EL (cell line): ENCODE measurements around the gene GP9.
"Not testable (repeated sequence)": the region's sequence is repeated elsewhere in the genome, so short reads cannot be mapped to it uniquely, and the experiment has no call there.

Experiments used
- DNase-seq: peaks from one replicate; pipeline ENCODE4 v3.0.0-alpha.2; 2016

The GP9 gene

DNA sequence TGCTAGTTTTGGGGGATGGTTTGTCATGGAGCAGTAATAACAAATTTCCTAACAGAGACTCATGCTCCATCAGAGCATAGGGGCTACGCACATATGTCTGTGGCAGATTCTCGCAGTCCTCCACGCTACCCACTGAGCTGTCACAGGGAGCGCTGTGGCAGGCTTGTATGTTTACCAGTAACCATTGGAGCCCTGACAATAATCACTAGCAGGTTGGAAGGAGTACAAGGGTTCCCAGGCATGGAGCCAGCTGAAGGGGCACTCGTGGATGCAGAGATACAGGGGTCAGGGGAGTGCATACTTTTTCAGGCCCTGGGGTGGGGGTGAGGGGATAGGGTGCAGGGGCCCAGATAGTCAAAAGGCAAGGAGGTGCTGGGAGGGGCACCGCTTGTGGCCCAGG lies 7.9 kb upstream of the GP9 start:
- no peak for DNase-seq

DNA sequence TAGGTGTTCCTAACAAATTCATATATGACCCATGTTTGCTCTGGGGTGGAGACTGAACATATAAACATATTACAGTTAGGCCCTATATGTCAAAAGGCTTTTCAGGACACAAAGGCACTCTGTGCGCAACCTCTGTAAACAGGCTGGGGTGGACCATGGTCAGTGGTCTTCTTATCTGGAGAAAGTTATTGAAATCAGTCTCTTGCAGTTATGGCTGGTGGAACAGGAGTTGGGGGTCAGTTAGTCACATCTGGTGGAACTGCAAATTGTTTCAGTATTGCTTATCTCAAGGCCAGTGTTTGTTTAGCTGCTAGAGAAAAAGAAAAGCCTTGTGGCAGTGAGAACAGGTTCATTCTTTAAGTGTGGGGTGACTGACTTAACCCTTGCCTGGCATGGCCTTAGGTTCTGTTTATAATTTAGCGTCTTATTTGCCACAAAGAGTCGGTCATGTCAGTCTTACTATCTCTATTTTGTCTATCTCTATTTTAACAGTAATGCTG lies 5.9 kb upstream of the GP9 start:
- no peak for DNase-seq

DNA sequence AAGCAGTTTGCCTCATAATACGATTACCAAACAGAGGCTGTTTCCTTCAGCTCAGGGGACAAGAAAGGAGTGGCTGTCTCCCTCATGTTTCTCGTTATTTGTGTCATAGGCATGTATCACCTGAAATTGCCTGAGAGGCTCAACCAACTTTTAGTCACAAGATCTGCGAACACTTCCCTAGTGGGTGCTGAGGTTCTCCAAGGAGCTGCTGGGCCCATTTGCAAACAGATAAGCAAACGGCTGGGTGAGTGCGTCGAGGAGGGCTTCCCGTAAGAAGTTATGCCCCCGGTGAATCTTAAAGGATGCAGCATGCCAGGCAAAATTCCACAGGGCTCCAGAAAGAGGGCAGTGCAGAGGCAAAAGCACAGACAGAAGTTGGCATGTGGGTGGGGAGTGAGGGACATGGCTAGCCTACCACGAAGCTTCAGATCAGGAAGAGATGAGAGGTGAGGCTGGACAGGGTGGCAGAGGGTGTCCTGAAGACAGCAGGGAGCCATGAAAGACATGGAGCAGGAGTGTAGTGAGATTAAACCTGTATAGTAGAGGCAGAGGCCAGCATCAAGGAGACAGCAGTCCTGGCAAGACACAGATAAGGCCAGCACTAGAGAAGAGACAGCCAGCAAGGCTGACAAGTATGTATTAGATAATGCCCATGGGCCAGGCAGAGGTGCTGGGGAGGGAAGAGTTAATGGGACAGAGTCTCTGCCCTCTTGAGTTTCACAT lies 4.0 kb upstream of the GP9 start:
- no peak for DNase-seq

DNA sequence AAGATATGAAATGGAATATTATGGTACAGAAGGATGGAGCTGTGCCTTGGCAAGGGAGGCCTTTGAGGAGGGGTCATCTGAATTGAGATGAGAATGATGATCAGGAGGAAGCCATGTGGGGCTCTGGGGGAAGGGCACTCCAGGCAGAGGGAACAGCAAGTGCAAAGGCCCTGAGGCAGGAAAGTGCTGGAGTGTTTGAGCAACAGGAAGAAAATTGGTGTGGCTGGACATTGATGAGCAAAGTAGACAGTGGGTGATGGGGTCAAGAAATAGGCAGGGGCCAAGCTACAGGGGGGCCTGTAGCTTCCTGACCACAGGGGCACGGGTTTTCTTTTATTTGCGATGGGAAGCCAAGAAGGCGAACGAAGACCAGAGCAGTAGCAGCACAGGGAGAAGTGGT lies 3.3 kb upstream of the GP9 start:
- DNase-seq = no peak

DNA sequence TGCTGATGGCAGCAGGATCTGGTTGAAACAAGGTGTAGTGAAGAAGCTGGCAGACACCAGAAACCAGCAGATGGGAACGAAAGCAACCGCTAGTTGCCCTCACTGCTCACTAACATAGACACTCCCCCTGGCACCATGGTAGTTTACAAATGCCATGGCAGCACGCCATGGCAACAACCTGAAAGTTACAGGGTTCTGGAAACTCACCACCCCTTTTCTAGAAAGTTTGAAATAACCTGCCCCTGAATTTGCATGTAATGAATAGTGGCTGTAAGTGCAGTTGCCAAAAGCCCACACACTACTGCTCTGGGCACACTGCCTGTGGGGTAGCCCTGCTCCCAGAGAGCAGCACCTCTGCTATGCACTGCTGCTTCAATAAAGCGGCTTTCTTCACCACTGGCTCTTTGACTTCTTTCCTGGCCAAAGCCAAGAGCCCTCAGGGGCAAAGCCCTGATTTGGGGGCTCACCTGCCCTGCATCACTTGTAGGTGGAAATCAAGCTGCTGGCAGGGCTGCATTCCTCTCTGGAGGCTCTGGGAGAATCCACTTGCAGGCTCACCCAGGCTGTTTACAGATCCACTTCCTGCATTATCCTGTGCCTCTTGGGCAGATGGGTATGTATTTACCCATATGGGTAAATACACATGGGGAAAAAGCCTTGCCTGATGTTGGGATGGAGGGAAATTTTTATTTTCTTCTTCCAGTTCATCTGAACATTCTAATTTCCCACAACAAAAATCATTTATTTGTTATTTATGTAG lies 2.0 kb upstream of the GP9 start:
- no peak for DNase-seq

DNA sequence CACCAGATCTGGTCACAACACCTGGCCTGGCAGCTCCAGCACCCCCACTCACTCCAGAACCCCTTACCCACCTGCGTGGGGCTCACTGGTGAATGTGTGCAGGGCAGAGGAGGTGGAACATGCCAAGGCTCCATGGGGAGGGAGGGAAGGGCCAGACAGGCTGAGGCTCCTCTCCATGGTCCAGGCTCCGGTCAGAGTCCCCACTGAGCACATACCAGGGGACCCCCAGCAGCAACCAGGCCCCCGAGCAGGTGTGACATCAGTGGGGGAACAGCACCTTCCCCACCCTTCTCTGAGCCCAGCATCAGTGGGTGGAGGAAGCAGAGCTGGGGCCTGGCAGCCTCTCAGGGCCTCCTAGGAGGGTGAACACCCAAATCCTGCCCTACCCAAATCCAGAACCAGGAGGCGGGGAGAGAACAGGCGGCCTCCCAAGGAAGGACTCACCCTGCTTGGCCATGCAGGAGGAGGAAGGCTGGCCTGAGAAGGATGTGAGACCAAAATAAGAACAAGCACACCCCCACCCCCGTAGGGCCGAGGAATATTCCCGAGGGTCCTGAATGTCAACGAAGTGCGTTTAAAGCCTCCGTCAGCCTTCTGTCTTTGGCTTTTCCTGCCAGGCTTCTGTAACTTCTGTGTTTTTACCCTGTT lies 1.1 kb upstream of the GP9 start:
- no peak for DNase-seq

DNA sequence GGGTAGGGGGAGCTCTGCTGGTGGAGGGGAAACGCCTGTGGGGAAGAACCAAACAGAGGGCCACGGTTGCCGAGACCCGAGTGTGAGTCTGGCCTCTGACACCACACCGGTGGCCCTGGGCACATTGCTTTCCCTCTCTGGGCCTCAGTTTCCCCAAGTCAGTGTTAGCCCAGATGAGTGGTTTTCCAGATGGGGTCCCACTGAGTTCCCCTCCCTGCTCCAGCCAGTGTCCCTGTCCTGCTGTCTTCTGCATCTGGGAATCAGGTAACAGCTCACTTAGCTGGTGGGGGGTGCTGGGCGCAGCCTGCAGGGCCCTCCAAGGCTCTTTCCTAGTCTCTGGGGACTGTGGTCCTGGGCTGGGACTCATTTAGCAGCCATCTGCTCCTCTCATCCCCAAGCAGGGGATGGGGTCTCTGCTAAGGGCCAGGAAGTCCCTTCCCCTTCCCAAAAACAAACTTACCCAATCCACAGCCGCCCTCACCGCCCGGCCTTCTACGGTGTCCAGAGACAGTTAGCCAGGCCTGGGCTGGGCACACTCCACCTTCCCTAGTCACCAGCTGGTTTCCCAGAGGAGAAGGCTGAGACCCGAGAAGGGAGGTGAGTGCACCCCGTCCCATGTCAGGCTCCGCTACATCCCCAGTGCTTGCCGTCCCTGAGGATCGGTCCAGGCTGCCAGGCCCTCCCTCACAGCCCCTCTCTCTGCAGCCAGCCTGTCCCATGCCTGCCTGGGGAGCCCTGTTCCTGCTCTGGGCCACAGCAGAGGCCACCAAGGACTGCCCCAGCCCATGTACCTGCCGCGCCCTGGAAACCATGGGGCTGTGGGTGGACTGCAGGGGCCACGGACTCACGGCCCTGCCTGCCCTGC lies 676 bp downstream of the GP9 start:
- no peak for DNase-seq

DNA sequence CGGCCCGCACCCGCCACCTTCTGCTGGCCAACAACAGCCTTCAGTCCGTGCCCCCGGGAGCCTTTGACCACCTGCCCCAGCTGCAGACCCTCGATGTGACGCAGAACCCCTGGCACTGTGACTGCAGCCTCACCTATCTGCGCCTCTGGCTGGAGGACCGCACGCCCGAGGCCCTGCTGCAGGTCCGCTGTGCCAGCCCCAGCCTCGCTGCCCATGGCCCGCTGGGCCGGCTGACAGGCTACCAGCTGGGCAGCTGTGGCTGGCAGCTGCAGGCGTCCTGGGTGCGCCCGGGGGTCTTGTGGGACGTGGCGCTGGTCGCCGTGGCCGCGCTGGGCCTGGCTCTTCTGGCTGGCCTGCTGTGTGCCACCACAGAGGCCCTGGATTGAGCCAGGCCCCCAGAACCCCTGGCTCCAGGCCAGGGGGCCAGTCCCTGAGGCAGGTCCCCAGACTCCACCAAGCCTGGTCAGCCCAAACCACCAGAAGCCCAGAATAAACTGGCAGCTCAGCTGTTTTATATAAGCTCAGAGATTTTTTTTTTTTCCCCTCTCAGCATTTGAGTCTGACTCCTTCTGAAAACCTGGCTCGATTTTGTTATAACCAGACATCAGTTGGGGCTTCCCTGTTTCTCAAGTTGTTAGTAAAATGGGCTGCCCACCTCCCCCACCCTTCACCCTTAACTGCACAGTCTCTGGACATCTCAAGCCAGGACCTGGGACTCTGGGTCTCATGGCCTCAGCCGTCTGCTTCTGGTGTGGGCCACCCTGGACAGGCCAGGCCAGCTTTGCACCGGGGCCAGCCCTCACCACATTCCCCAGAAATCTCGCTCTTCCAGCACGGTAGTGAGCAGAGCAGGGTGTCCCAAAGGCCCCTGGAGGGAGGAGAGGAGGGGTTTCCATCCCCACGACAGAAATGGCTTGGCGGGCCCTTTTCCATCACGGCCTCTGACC lies 1.6 kb downstream of the GP9 start:
- no peak for DNase-seq

DNA sequence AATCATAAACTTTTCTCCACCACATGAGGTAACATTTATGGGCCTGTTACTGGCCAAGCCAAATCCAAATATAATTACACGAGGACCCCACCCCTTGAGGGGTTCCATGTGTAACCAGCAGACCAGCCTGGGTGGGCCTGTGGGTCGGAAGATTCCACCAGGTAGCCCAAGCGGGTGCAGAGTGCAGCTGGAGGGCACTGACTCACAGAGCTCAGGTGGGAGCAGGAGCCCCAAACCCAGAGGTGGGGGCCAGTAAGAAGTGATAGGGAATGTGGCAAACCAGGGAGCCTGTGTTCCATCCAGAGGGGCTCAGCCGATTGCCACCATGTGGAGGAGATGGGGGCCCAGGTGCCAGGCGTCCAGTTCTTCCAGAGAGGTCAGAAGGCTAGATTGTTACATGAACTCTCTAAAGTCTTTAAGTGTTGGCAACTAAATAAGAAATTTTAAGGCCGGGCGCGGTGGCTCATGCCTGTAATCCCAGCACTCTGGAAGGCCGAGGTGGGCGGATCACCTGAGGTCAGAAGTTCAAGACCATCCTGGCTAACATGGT lies 2.6 kb downstream of the GP9 start:
- no peak for DNase-seq

DNA sequence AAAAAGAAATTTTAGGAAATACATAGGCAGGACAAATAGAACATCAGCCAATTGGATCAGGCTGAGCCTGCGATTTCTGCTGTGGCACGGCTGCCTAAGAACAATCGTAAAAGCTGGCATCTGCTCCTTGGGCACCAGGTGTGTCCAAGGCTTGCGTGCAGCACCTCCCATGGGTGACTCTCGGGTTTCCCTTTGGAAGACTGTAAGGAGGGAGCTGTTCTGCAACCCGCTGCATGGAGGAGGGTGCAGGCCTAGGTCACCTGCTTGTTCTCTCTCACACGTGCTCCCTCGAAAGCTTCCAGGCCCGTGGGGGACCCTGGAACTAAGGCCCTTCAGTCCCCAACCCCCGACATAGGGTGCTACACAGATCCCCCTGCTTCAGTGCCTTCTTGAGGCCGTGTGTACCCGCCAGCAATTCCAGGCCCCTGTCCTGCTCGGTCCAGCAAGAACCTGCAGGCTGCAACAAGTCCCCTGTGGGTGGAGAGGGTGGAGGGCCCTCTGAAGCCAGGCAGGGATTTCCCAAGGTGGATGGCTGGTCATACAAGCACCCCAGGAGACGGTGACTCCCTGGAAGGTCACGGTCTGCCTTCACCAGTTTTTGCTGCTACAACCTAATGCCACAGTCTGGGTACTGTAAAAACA lies 3.4 kb downstream of the GP9 start:
- DNase-seq = no peak

DNA sequence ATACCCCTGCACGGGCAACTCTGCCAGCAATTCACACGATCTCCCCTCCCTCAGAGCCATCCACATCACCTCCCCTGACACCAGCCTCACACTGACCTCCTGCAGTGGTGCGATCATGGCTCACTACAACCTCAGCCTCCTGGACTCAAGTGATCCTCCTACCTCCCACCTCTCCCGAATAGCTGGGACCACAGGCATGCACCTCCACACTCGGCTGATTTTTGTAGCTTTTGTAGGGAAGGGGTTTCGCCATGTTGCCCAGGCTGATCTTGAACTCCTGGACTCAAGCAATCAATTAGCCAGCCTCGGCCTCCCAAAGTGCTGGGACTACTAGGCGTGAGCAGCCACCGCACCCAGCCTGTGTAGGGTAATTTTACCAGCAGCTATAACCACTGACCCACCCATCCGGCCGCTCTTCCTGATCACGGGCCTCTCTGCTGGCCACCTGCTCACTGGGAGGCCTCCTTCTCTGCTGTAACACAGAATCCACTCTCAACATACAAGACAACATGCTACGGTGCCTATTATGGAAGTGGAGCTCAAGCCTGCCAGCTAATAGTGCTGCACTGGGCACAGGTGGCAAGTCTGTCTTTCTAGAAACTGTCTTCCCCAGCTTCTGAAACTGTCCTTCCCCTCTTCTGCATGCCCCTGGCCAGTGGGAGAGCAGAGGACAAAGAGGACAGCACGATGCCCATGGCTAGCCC lies 4.6 kb downstream of the GP9 start:
- no peak for DNase-seq

DNA sequence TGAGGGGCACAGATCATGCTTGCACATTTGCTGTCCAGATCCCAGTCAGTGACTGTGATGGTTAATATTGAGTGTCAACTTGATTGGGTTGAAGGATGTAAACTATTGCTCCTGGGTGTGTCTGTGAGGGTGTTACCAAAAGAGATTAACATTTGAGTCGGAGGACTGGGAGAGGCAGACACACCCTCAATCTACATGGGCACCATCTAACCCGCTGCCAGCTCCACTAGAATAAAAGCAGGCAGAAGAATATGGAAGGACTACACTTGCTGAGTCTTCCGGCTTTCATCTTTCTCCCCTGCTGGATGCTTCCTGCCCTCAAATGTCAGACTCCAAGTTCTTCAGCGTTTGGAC lies 5.1 kb downstream of the GP9 start:
- DNase-seq = no peak

DNA sequence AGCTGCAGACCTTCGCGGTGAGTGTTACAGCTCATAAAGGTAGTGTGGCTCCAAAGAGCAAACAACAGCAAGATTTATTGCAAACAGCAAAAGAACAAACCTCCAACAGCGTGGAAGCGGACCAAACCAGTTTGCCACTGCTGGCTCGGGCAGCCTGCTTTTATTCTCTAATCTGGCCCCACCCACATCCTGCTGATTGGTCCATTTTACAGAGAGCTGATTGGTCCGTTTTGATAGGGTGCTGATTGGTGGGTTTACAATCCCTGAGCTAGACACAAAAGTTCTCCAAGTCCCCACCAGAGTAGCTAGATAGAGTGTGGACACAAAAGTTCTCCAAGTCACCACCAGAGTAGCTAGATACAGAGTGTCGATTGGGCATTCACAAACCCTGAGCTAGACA lies 7.1 kb downstream of the GP9 start:
- DNase-seq = not testable (repeated sequence)

DNA sequence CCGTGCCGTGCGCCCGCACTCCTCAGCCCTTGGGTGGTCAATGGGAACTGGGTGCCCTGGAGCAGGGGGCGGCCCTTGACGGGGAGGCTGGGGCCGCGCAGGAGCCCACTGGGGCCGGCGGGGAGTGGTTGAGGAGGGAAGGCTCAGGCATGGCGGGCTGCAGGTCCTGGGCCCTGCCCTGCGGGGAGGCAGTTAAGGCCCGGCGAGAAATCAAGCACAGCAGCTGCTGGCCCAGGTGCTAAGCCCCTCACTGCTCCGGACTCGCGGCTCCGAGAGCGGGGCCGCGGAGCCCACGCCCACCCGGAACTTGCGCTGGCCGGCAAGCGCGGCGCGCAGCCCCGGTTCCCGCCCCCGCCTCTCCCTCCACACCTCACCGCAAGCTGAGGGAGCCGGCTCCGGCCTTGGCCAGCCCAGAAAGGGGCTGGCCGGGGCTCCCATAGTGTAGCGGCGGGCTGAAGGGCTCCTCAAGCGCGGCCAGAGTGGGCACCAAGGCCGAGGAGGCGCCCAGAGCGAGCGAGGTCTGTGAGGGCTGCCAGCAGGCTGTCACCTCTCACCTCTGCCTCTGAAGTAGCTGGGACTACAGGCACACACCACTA lies 7.8 kb downstream of the GP9 start:
- no peak for DNase-seq

DNA sequence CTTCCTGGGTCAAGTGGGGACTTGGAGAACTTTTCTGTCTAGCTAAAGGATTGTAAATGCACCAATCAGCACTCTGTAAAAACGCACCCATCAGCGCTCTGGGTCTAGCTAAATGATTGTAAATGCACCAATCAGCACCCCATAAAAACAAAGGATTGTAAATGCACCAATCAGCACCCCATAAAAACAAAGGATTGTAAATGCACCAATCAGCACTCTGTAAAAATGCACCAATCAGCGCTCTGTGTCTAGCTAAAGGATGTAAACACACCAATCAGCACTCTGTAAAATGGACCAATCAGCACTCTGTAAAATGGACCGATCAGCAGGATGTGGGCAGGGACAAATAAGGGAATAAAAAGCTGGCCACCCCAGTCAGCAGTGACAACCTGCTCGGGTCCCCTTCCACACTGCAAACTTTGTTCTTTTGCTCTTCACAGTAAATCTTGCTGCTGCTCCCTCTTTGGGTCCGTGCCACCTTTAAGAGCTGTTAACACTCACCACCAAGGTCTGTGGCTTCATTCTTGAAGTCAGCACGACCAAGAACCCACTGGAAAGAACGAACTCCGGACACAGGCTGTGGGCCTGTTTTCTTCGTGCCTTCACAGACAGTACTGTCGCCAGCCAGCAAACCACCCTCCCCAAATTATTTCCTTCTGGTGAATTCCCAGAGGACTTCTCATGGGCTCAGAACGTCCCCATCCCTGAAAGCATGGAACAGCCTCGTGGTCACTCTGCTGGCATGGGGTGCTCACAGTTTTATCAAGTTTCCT lies 8.9 kb downstream of the GP9 start:
- DNase-seq = not testable (repeated sequence)

DNA sequence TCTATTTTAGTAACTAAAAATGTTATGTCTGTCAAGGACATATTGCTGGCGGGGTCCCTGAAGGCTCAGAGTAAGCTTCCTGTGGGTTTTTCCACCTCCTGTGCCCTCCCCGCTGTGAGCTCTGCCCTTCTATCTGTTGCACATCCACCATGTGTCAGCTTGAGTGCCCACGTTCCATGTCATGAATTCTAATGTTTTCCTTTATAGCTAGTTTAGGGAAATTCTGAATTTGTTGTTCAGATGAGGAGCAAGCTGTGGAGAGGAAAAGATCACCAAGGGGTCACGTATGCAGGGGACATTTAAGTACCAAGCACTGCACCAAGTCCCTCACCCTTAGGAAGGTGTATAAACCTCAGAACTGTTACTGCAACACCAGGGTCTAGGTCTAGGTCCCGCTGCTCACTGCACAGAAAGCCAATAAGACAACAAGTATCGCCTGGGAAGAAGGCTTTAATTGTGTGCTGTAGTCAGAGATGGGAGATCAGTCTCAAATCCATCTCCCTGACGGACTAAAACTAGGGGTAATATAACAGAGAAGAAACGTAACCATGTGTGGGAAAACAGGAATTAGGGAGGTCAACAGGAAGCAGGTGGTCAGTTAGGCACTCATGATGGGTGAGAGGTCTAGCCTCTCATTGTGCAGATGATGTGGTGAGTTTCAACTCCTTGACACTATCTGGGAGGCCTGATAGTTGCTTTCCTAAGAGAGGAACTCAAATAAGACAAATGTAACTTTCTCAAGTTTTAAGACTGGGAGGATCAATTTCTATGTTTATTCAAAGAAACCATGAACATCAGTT lies 9.7 kb downstream of the GP9 start:
- DNase-seq = no peak

DNA sequence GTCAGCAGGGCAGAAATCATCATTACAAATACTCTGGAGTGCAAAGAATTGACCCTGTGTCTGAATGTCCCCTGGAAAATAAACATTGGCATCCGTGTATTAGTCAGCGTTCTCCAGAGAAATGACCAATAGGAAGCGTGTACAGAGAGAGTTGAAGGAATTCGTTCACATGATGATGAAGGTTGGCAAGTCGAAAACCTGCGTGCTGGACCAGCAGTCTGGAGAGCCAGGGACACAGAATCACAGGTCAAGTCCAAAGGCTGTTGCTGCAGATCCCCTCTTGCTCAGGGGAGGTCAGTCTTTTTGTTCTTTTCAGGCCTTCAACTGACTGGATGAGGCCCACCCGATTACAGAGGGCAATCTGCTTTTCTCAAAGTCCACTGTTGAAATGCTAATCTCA lies 16.6 kb downstream of the GP9 start:
- DNase-seq = peak; percentile 40

DNA sequence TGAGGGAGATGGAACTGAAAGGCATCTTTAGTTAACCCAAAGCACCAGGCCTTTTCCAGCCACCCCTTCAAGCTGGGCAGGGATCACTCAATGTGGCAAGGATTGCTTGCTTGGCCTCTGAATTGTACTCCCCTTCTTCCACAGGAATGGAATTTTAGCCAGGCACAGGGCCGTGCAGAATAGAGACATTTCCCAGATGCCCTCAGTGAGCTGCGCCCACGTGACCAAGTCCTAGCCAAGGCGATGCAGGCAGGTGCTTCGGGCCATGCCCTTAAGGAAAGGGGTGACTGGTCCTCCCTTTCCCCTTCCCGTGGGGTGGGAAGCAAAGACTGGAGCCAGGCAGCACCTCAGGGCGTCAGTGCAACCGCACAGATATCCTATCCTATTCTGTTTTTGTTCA lies 17.9 kb downstream of the GP9 start:
- DNase-seq = no peak
